DND-41 (cell line): Measurements from ENCODE around the gene CD244.
"Not testable (repeated sequence)": the region's sequence is repeated elsewhere in the genome, so short reads cannot be mapped to it uniquely, and the experiment has no call there.

Source experiments
- ATAC-seq: fragments of 200-7000 bp; cut with Tn5 transposase; 3 replicates; pipeline ENCODE4 v1.9.1; 2021; ENCODE audit warnings: low read depth; ENCODE audit not compliant: insufficient read depth
- DNase-seq: peaks from one replicate; pipeline ENCODE4 v3.0.0-alpha.2; 2020
- H2AFZ ChIP-seq: 2 replicates; pipeline ENCODE4 v1.6.0; 2012; ENCODE audit warnings: low read depth, low read length
- H3K27ac ChIP-seq: 2 replicates; pipeline ENCODE4 v1.5.1; 2012; ENCODE audit warnings: low read length, inconsistent platforms
- H3K27me3 ChIP-seq: fragments of 200-600 bp; sonication (generic); 2 replicates; pipeline ENCODE4 v1.6.0; 2012; ENCODE audit warnings: low read length, mild to moderate bottlenecking, inconsistent platforms; ENCODE audit not compliant: insufficient read depth, poor library complexity
- H3K36me3 ChIP-seq: 2 replicates; pipeline ENCODE4 v1.5.1; 2012; ENCODE audit warnings: low read length, inconsistent platforms; ENCODE audit not compliant: insufficient read depth
- H3K4me1 ChIP-seq: 2 replicates; pipeline ENCODE4 v1.5.1; 2012; ENCODE audit warnings: mild to moderate bottlenecking, low read length; ENCODE audit not compliant: insufficient read depth
- H3K4me2 ChIP-seq: 2 replicates; pipeline ENCODE4 v1.6.0; 2012; ENCODE audit warnings: mild to moderate bottlenecking, moderate library complexity, low read length, inconsistent platforms; ENCODE audit not compliant: insufficient read depth
- H3K4me3 ChIP-seq, 2 experiments: fragments of 200-600 bp in 1 of 2; shearing (Covaris generic) in 1 of 2; 2 replicates each; pipeline ENCODE4 v1.5.1; 2012 to 2016; ENCODE audit warnings: inconsistent platforms in 2 of 2, low read length in 2 of 2, mild to moderate bottlenecking in 2 of 2, low read depth in 1 of 2, moderate library complexity in 1 of 2
- H3K79me2 ChIP-seq: 2 replicates; pipeline ENCODE4 v1.6.0; 2012; ENCODE audit warnings: low read length, inconsistent platforms; ENCODE audit not compliant: insufficient read depth
- H3K9ac ChIP-seq: 2 replicates; pipeline ENCODE4 v1.6.0; 2012; ENCODE audit warnings: low read depth, mild to moderate bottlenecking, inconsistent platforms, low read length, moderate library complexity
- H3K9me3 ChIP-seq: 2 replicates; pipeline ENCODE4 v1.5.1; 2012; ENCODE audit warnings: low read length, moderate library complexity, mild to moderate bottlenecking, inconsistent platforms; ENCODE audit not compliant: insufficient read depth, severe bottlenecking
- H4K20me1 ChIP-seq: 2 replicates; pipeline ENCODE4 v1.6.0; 2012; ENCODE audit warnings: low read length; ENCODE audit not compliant: insufficient read depth
- EZH2 ChIP-seq: IDR thresholded peaks from 3 replicates; pipeline ENCODE4 v1.6.1; 2012; ENCODE audit warnings: borderline replicate concordance, low read depth, mild to moderate bottlenecking, moderate library complexity, low read length, inconsistent platforms; ENCODE audit not compliant: severe bottlenecking
- TF ChIP-seq, protein P1 (sequence below): IDR thresholded peaks from 2 replicates; pipeline ENCODE4 v1.5.1; 2012; ENCODE audit warnings: borderline replicate concordance, low read length, moderate library complexity, mild to moderate bottlenecking; ENCODE audit not compliant: poor library complexity, severe bottlenecking; ENCODE audit errors: extremely low read depth

The CD244 gene

DNA sequence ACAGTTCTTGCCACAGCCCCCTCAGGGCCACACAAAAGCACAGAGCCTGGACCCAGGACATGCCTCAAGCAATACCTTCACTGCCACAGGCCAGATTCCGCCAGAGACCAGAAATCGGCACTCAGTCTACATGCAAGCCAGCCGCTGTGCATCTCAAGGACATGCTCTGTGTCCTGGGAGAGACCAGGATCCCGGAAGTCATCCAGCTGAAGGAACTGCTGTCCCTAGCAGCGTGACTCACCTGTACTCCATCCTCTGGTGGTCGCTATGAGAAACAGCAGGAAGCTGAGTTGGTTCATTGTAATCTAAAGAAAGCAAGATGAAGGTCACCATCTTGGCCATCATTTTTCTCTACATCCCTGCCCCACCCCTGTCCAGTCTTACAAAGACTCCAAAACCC is 21.9 kb upstream of the CD244 start:
- H4K20me1 ChIP-seq, result no peaks in the 10 kb centered on the region
- no peak overlapping the region for H3K9ac ChIP-seq
- no peaks in the 10 kb centered on the region for H3K79me2 ChIP-seq
- H3K27ac ChIP-seq, result no peak overlapping the region
- H3K4me3 ChIP-seq, result no peak overlapping the region
- no peaks in the 10 kb centered on the region for H3K27me3 ChIP-seq
- ATAC-seq, result peak; percentile 53; the same call in 1 of the 3 replicates
- no peaks in the 10 kb centered on the region for H3K9me3 ChIP-seq
- H3K4me2 ChIP-seq, result no peak overlapping the region
- H3K4me1 ChIP-seq, result no peaks in the 10 kb centered on the region
- no peak for DNase-seq
- no peak overlapping the region for H2AFZ ChIP-seq
- H3K36me3 ChIP-seq, result no peaks in the 10 kb centered on the region
- TF ChIP-seq EZH2, result no peak
- TF ChIP-seq, protein P1, sequence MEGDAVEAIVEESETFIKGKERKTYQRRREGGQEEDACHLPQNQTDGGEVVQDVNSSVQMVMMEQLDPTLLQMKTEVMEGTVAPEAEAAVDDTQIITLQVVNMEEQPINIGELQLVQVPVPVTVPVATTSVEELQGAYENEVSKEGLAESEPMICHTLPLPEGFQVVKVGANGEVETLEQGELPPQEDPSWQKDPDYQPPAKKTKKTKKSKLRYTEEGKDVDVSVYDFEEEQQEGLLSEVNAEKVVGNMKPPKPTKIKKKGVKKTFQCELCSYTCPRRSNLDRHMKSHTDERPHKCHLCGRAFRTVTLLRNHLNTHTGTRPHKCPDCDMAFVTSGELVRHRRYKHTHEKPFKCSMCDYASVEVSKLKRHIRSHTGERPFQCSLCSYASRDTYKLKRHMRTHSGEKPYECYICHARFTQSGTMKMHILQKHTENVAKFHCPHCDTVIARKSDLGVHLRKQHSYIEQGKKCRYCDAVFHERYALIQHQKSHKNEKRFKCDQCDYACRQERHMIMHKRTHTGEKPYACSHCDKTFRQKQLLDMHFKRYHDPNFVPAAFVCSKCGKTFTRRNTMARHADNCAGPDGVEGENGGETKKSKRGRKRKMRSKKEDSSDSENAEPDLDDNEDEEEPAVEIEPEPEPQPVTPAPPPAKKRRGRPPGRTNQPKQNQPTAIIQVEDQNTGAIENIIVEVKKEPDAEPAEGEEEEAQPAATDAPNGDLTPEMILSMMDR, result peak; percentile 52

DNA sequence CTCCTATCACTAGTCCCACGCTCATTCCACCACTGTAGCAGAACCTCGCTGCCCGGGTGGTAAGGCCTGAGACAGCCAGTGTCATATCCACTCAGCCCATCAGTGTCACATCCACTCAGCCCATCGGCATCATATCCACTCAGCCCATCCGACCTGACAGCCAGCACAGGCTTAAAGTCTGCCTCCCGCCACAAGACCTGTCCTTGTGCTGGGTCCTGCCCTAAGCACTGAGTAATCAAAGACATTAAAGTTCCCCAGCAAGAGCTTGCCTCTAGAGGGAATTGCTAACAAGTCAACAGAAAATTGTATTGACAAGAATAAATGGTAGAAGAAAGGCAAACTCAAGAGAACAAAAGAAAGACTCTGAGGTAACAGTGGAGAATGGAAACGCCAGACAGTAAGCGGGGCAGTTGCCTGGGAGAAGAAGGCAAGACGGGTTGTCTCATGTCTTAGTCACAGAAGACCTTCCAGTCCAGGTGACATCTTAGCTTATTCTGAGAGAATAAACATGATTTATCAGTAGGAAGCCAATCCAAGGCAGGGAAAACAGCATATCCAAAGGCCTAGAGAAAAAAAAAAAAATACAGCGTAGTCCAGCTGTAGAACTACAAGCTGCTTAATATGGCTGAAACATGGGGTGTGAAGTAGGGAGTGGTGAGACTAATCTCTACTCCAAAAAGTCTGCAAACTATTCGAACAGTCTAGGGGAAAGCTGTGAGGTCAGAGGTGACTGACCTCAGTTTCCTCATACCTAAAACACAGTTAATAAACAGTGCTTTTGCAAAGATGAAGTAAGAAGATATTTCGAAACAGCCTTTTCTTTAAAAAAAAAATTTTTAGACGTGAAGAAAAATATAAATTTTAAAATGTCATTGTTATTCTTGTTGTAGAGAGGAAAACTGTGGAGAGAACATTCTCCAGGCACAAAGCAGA is 21.2 kb upstream of the CD244 start:
- no peak for TF ChIP-seq EZH2
- TF ChIP-seq, protein P1, result no peak
- Histone ChIP-seq H3K4me3 (no peak overlapping the region), H3K27ac (no peak overlapping the region), H2AFZ (no peak overlapping the region), H3K4me1 (no peaks in the 10 kb centered on the region), H3K36me3 (no peaks in the 10 kb centered on the region), H3K9ac (no peak overlapping the region), H3K79me2 (no peaks in the 10 kb centered on the region), H3K4me2 (no peak overlapping the region), H3K27me3 (no peaks in the 10 kb centered on the region), H4K20me1 (no peaks in the 10 kb centered on the region), H3K9me3 (no peaks in the 10 kb centered on the region)
- ATAC-seq, result no peak
- no peak for DNase-seq

DNA sequence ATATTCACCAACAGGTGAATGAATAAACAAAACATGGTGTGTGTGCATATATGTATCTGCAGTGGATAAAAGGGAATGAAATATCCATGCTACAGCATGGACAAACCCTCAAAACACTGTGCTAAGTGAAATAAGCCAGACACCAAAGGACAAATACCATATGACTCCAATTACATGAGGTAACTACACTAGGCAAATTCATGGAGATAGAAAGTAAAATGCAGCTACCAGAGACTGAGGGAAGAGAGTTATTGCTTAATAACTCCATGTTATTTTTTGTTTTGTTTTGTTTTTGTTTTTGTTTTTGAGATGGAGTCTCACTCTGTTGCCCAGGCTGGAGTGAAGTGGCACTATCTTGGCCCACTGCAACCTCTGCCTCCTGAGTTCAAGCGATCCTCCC is 19.9 kb upstream of the CD244 start:
- no peak overlapping the region for H3K27ac ChIP-seq

DNA sequence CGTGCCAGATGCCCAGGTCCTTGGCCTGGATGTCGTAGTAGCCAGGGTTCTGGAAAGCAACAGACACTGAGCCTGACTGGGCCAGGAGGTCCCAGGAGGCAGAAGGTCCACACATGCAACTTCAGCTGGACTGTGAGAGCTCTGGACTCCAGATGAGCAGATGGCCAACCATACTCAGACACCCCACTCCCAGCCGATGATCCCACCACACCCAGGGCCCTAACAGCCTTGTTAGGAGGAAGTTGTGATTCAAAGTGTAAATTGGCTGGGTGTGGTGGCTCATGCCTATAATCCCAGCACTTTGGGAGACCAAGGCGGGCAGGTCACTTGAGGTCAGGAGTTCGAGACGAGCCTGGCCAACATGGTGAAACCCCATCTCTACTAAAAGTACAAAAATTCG is 18.6 kb upstream of the CD244 start:
- H3K36me3 ChIP-seq, H3K27ac ChIP-seq, H2AFZ ChIP-seq, H3K79me2 ChIP-seq, H3K9ac ChIP-seq, H3K9me3 ChIP-seq, H3K4me3 ChIP-seq, H3K4me2 ChIP-seq, DNase-seq, H3K27me3 ChIP-seq, H4K20me1 ChIP-seq, H3K4me1 ChIP-seq, ATAC-seq: not testable (repeated sequence)

More for the DNA sequence above, 19.9 kb upstream of the CD244 start:
- no peak overlapping the region for H3K9ac ChIP-seq
- no peak for TF ChIP-seq EZH2
- TF ChIP-seq, protein P1, result no peak
- H3K4me2 ChIP-seq, result no peak overlapping the region
- no peaks in the 10 kb centered on the region for H3K27me3 ChIP-seq
- H3K4me3 ChIP-seq, result no peak overlapping the region
- H2AFZ ChIP-seq, result no peak overlapping the region
- ATAC-seq (no peak), DNase-seq (no peak)
- H3K36me3 ChIP-seq, result no peaks in the 10 kb centered on the region
- no peaks in the 10 kb centered on the region for H3K9me3 ChIP-seq
- no peaks in the 10 kb centered on the region for H4K20me1 ChIP-seq
- H3K4me1 ChIP-seq, result no peaks in the 10 kb centered on the region
- no peaks in the 10 kb centered on the region for H3K79me2 ChIP-seq
